Measurements from ENCODE around the gene RAI2. TPM values are rescaled to one million over a fixed set of nuclear protein-coding genes. Genes with fewer than 3 reads are reported as not detected.

The RAI2 gene
- total RNA-seq, 1 donor from 2014 or later: 37.5 TPM

GRCh38 chrX:17831255-17831654 is 29.8 kb downstream of the RAI2 start:
- DNase-seq (ENCODE audit: low spot score): no peak
- intact Hi-C loops (cut with DNase I): no loop called here

GRCh38 chrX:17830211-17830610 is 30.9 kb downstream of the RAI2 start:
- DNase-seq (ENCODE audit: low spot score): no peak
- intact Hi-C loops (cut with DNase I): no loop called here

- intact Hi-C loops (cut with DNase I): no loop called here
- no peak for DNase-seq (ENCODE audit: low spot score)
Observed at GRCh38 chrX:17829566-17829965, 31.5 kb downstream of the RAI2 start.

- intact Hi-C loops (cut with DNase I): no loop called here
- no peak for DNase-seq (ENCODE audit: low spot score)
Observed at GRCh38 chrX:17828171-17828570, 32.9 kb downstream of the RAI2 start.

GRCh38 chrX:17826609-17827496 is 34.2 kb downstream of the RAI2 start:
- intact Hi-C loops (cut with DNase I): no loop called here
- no peak for DNase-seq (ENCODE audit: low spot score)

GRCh38 chrX:17824980-17825379 is 36.1 kb downstream of the RAI2 start:
- DNase-seq (ENCODE audit: low spot score): no peak
- intact Hi-C loops (cut with DNase I): no loop called here

GRCh38 chrX:17822351-17822750 is 38.7 kb downstream of the RAI2 start:
- DNase-seq (ENCODE audit: low spot score): no peak
- intact Hi-C loops (cut with DNase I): no loop called here

- intact Hi-C loops (cut with DNase I): no loop called here
Observed at GRCh38 chrX:17820100-17820499, 41.0 kb downstream of the RAI2 start.

GRCh38 chrX:17818726-17819125 is 42.4 kb downstream of the RAI2 start:
- intact Hi-C loops (cut with DNase I): loop anchor here (10.0 kb wide), 1 partner anchor 386 kb away; no protein-coding TSS in a partner anchor
- DNase-seq (ENCODE audit: low spot score): no peak

More at GRCh38 chrX:17820100-17820499, 41.0 kb downstream of the RAI2 start:
- DNase-seq (ENCODE audit: low spot score): no peak

- DNase-seq (ENCODE audit: low spot score): no peak
- intact Hi-C loops (cut with DNase I): loop anchor here (10.0 kb wide), 1 partner anchor 388 kb away; no protein-coding TSS in a partner anchor
Observed at GRCh38 chrX:17817251-17817650, 43.8 kb downstream of the RAI2 start.

GRCh38 chrX:17814557-17814956 is 46.5 kb downstream of the RAI2 start:
- intact Hi-C loops (cut with DNase I): loop anchor here (5.0 to 10.0 kb wide), 2 partner anchors 48 to 390 kb away; partner anchors contain the start of gene RAI2
- no peak for DNase-seq (ENCODE audit: low spot score)

GRCh38 chrX:17814059-17814458 is 47.0 kb downstream of the RAI2 start:
- DNase-seq (ENCODE audit: low spot score): no peak
- intact Hi-C loops (cut with DNase I): loop anchor here (5.0 to 10.0 kb wide), 2 partner anchors 48 to 391 kb away; partner anchors contain the start of gene RAI2

GRCh38 chrX:17813277-17813676 is 47.8 kb downstream of the RAI2 start:
- no peak for DNase-seq (ENCODE audit: low spot score)
- intact Hi-C loops (cut with DNase I): loop anchor here (5.0 to 10.0 kb wide), 2 partner anchors 49 to 392 kb away; partner anchors contain the start of gene RAI2

GRCh38 chrX:17812763-17813162 is 48.3 kb downstream of the RAI2 start:
- DNase-seq (ENCODE audit: low spot score): no peak
- intact Hi-C loops (cut with DNase I): loop anchor here (5.0 to 10.0 kb wide), 2 partner anchors 50 to 392 kb away; partner anchors contain the start of gene RAI2

GRCh38 chrX:17809984-17810383 is 51.1 kb downstream of the RAI2 start:
- intact Hi-C loops (cut with DNase I): loop anchor here (5.0 to 10.0 kb wide), 2 partner anchors 52 to 395 kb away; partner anchors contain the start of gene RAI2

GRCh38 chrX:17809273-17809672 is 51.8 kb downstream of the RAI2 start:
- intact Hi-C loops (cut with DNase I): no loop called here
- DNase-seq (ENCODE audit: low spot score): no peak

More at GRCh38 chrX:17809984-17810383, 51.1 kb downstream of the RAI2 start:
- no peak for DNase-seq (ENCODE audit: low spot score)

GRCh38 chrX:17805120-17805519 is 56.0 kb downstream of the RAI2 start:
- intact Hi-C loops (cut with DNase I): no loop called here

GRCh38 chrX:17803449-17803848 is 57.6 kb downstream of the RAI2 start:
- intact Hi-C loops (cut with DNase I): no loop called here
- no peak for DNase-seq (ENCODE audit: low spot score)

More at GRCh38 chrX:17805120-17805519, 56.0 kb downstream of the RAI2 start:
- DNase-seq (ENCODE audit: low spot score): no peak

GRCh38 chrX:17802756-17803155 is 58.3 kb downstream of the RAI2 start:
- intact Hi-C loops (cut with DNase I): no loop called here
- DNase-seq (ENCODE audit: low spot score): no peak

- intact Hi-C loops (cut with DNase I): no loop called here
- no peak for DNase-seq (ENCODE audit: low spot score)
Observed at GRCh38 chrX:17801431-17801830, 59.7 kb downstream of the RAI2 start.

GRCh38 chrX:17798921-17799320 is 62.2 kb downstream of the RAI2 start:
- no peak for DNase-seq (ENCODE audit: low spot score)
- intact Hi-C loops (cut with DNase I): no loop called here

Measured in cardiac septum (tissue), 1 donor.